ENCODE data around the gene INTS6. TPM values are rescaled to one million over a fixed set of nuclear protein-coding genes. Genes with fewer than 3 reads are reported as not detected.

Gene INTS6
- total and polyA plus RNA-seq, 4 donors, result 9.8 to 51.6 (median 25.2) TPM

DNA sequence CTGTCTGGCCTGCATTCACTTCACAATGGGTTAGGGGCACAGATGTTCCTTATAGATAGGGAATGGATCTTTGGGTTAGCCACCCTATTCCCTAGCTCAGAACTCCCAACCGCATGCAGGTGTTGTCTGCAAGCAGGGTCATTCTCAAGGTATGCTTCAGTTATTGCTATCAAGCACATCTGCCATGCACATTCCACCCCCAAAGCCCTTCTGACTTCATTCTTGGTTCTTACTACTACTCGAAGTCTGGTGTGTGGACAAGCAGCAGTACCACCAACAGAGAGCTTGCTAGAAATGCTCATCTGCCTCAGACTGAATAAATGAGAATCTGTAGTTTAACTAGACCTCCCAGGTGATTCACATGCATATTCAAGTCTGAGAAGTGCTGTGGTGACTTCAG lies 82.0 kb downstream of the INTS6 start:
- H3K27me3 ChIP-seq (ENCODE audit: control insufficient read depth in 1 of 2, insufficient read depth in 2 of 2, low read length in 1 of 2), result no peaks in the 10 kb centered on the region
- ATAC-seq (ENCODE audit: low FRiP score), result no peak
- no peak for DNase-seq
- WGBS, 2 donors, result 94 to 100% methylated on average over 2 of the region's 2 CpGs
- no peaks in the 10 kb centered on the region for H3K4me1 ChIP-seq (ENCODE audit: control insufficient read depth in 1 of 2, insufficient read depth in 2 of 2, low read length in 2 of 2)
- H3K9me3 ChIP-seq (ENCODE audit: control insufficient read depth, low read length), result no peaks in the 10 kb centered on the region
- intact Hi-C loops (cut with DNase I), result no loop called here
- no peak overlapping the region for H3K27ac ChIP-seq (ENCODE audit: low read depth in 1 of 2, low read length in 2 of 2)
- peaks cover 2 to 8% of the 10 kb centered on the region in 2 donors for H3K36me3 ChIP-seq (ENCODE audit: control insufficient read depth in 1 of 2, insufficient read depth in 2 of 2, low read length in 1 of 2)
- H3K4me3 ChIP-seq (ENCODE audit: low read length in 2 of 2), result no peak overlapping the region

DNA sequence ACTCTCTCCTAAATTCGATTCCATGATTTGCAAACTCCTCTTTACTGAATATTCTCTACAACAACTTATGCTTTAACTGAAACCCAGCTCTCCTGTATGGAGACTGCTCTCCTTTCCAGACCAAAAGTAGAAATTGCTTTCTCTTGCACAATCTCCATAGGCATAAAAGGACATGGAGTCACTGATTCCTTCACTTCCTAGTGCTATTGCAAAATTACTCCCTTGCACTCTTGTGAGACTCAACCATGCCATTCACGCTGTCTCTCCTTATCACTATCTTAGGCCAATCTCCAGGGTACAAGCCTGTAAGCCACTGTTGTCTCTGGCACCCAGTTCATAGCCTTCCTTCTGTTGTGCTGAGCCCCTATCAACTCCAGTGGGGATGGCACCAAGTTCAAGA lies 82.7 kb downstream of the INTS6 start:
- Histone ChIP-seq H3K36me3 (ENCODE audit: control insufficient read depth in 1 of 2, insufficient read depth in 2 of 2, low read length in 1 of 2) (peaks cover 2 to 8% of the 10 kb centered on the region in 2 donors), H3K4me3 (ENCODE audit: low read length in 2 of 2) (no peak overlapping the region), H3K4me1 (ENCODE audit: control insufficient read depth in 1 of 2, insufficient read depth in 2 of 2, low read length in 2 of 2) (no peaks in the 10 kb centered on the region), H3K9me3 (ENCODE audit: control insufficient read depth, low read length) (no peaks in the 10 kb centered on the region), H3K27ac (ENCODE audit: low read depth in 1 of 2, low read length in 2 of 2) (no peak overlapping the region), H3K27me3 (ENCODE audit: control insufficient read depth in 1 of 2, insufficient read depth in 2 of 2, low read length in 1 of 2) (no peaks in the 10 kb centered on the region)
- DNase-seq, result no peak
- ATAC-seq (ENCODE audit: low FRiP score), result peak; percentile 22
- intact Hi-C loops (cut with DNase I), result no loop called here
- 70 to 80% methylated on average over 2 of the region's 2 CpGs for WGBS, 2 donors

DNA sequence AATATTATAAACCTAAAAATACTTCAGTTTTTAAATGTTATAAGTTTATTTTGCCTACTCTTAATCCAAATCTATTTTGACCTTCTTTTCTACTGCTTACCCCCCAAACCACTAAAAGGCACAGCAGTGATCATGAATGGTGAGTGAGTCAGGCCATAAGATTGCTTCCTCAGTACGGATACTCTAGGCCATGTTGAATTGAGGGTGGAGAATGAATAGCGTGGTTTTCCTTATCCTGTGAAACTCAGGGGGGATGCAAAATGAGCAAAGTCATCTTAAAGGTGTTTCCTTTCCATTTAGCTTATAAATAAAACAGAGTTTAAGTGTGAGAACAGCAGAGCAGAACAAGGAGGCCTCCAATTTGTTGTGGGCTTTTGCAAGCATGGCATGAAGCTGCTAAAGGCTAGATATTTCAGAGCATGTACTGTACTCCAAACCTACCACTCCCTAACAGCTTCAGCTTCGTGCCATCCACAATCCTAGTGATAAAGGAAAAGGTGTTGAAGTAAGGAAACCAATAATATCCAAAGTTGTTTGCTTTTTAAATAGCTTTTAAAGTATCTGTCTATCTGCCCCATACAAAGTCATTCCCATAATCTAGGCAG lies 88.3 kb downstream of the INTS6 start:
- WGBS, 2 donors, result 85 to 88% methylated on average over 3 of the region's 3 CpGs
- no peaks in the 10 kb centered on the region for H3K4me1 ChIP-seq (ENCODE audit: control insufficient read depth in 1 of 2, insufficient read depth in 2 of 2, low read length in 2 of 2)

DNA sequence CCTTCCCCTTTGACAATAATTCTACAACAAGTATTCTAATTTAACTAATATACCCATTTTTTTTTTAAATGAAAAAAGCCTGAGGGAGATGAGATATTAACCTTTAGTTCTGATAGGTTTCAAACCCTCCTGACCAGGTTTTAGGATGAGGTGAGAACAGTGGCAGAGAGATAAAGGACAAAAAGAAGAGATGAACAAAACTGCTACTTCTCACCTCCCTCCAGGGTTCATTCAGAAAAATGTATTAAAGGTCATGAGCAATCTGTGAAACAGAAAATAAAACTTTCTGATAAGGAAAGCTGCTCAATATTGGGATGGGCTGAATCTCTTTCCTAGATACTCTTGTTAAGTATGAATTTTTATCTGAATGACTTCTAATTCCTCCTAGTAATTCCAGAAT lies 89.2 kb downstream of the INTS6 start:
- Histone ChIP-seq H3K9me3 (ENCODE audit: control insufficient read depth, low read length) (no peaks in the 10 kb centered on the region), H3K36me3 (ENCODE audit: control insufficient read depth in 1 of 2, insufficient read depth in 2 of 2, low read length in 1 of 2) (peaks cover 2% of the 10 kb centered on the region in 2 donors), H3K4me1 (ENCODE audit: control insufficient read depth in 1 of 2, insufficient read depth in 2 of 2, low read length in 2 of 2) (no peaks in the 10 kb centered on the region), H3K27me3 (ENCODE audit: control insufficient read depth in 1 of 2, insufficient read depth in 2 of 2, low read length in 1 of 2) (no peaks in the 10 kb centered on the region), H3K27ac (ENCODE audit: low read depth in 1 of 2, low read length in 2 of 2) (no peak overlapping the region), H3K4me3 (ENCODE audit: low read length in 2 of 2) (no peak overlapping the region)
- intact Hi-C loops (cut with DNase I), result no loop called here
- ATAC-seq (ENCODE audit: low FRiP score), result no peak
- no peak for DNase-seq

More for the DNA sequence above, 88.3 kb downstream of the INTS6 start:
- no peaks in the 10 kb centered on the region for H3K9me3 ChIP-seq (ENCODE audit: control insufficient read depth, low read length)
- no peak overlapping the region for H3K4me3 ChIP-seq (ENCODE audit: low read length in 2 of 2)
- H3K27ac ChIP-seq (ENCODE audit: low read depth in 1 of 2, low read length in 2 of 2), result no peak overlapping the region
- intact Hi-C loops (cut with DNase I), result no loop called here
- no peaks in the 10 kb centered on the region for H3K27me3 ChIP-seq (ENCODE audit: control insufficient read depth in 1 of 2, insufficient read depth in 2 of 2, low read length in 1 of 2)
- ATAC-seq (ENCODE audit: low FRiP score) (no peak), DNase-seq (no peak)
- H3K36me3 ChIP-seq (ENCODE audit: control insufficient read depth in 1 of 2, insufficient read depth in 2 of 2, low read length in 1 of 2), result peaks cover 2% of the 10 kb centered on the region in 2 donors

DNA sequence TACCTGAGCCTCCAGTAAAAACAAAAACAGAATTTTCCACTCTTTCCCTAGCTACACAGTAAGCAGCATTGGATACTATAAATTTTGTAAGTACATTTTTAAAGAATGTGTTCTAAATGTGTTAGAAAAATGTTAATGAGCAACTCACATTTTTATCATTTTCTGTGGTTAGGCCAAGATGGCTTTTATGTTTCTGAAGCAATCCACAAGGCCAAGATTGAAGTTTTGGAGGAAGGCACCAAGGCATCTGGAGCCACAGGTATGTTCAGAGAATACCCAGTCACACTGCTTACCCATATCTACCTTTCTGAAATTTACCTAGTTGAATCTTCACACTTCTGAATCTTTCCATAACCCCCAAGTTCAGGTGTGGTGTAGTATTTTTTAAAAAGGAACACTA lies 91.7 kb downstream of the INTS6 start:
- no peak overlapping the region for H3K4me3 ChIP-seq (ENCODE audit: low read length in 2 of 2)
- no peaks in the 10 kb centered on the region for H3K9me3 ChIP-seq (ENCODE audit: control insufficient read depth, low read length)
- H3K27ac ChIP-seq (ENCODE audit: low read depth in 1 of 2, low read length in 2 of 2), result no peak overlapping the region
- intact Hi-C loops (cut with DNase I), result no loop called here
- H3K4me1 ChIP-seq (ENCODE audit: control insufficient read depth in 1 of 2, insufficient read depth in 2 of 2, low read length in 2 of 2), result no peaks in the 10 kb centered on the region
- H3K27me3 ChIP-seq (ENCODE audit: control insufficient read depth in 1 of 2, insufficient read depth in 2 of 2, low read length in 1 of 2), result no peaks in the 10 kb centered on the region
- peaks cover 0 to 2% of the 10 kb centered on the region in 2 donors for H3K36me3 ChIP-seq (ENCODE audit: control insufficient read depth in 1 of 2, insufficient read depth in 2 of 2, low read length in 1 of 2)
- ATAC-seq (ENCODE audit: low FRiP score) (no peak), DNase-seq (no peak)

DNA sequence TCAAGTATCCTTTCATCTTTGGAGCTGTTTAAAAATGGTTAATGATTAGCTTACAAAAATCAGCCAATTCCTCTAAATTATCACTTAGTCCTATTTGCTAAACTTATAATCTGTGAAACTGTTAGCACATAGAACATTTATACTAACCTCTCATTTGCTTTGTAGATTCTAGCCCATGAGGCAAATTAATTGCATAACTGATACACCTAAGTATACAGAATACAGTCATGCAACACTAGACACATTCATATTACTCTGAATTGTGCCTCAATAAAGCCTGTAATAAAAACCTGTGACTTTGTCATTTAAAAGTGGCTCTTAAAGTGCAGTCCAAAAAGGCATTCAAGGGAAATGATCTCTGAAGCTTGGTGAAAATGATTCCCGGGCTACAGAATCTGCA lies 92.3 kb downstream of the INTS6 start:
- H3K4me3 ChIP-seq (ENCODE audit: low read length in 2 of 2), result no peak overlapping the region
- H3K36me3 ChIP-seq (ENCODE audit: control insufficient read depth in 1 of 2, insufficient read depth in 2 of 2, low read length in 1 of 2), result peaks cover 0 to 2% of the 10 kb centered on the region in 2 donors
- H3K9me3 ChIP-seq (ENCODE audit: control insufficient read depth, low read length), result no peaks in the 10 kb centered on the region
- ATAC-seq (ENCODE audit: low FRiP score), result no peak
- no peaks in the 10 kb centered on the region for H3K27me3 ChIP-seq (ENCODE audit: control insufficient read depth in 1 of 2, insufficient read depth in 2 of 2, low read length in 1 of 2)
- DNase-seq, result no peak
- 91 to 97% methylated on average over 1 of the region's 1 CpG for WGBS, 2 donors
- H3K4me1 ChIP-seq (ENCODE audit: control insufficient read depth in 1 of 2, insufficient read depth in 2 of 2, low read length in 2 of 2), result no peaks in the 10 kb centered on the region
- no peak overlapping the region for H3K27ac ChIP-seq (ENCODE audit: low read depth in 1 of 2, low read length in 2 of 2)
- intact Hi-C loops (cut with DNase I), result no loop called here

DNA sequence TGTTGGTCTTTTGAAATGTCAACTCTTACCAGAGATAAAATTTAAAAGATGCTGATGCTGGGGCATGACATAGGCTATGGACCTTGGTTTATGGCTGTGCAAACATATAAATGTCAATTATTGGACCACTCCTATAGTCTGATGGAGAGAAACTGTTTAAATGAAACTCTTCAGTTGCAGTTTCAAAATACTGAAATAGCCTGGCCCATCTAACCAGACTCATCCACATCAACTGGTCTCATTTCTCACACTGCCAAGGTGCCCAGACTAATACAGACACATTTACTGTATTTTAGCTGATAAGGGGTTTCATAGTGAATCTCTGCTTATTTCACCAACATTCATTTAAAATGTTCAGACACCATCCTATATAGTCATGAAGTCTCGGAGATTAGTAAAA lies 93.5 kb downstream of the INTS6 start:
- Histone ChIP-seq H3K4me3 (ENCODE audit: low read length in 2 of 2) (no peak overlapping the region), H3K36me3 (ENCODE audit: control insufficient read depth in 1 of 2, insufficient read depth in 2 of 2, low read length in 1 of 2) (peaks cover 0 to 2% of the 10 kb centered on the region in 2 donors), H3K27ac (ENCODE audit: low read depth in 1 of 2, low read length in 2 of 2) (no peak overlapping the region), H3K9me3 (ENCODE audit: control insufficient read depth, low read length) (no peaks in the 10 kb centered on the region), H3K4me1 (ENCODE audit: control insufficient read depth in 1 of 2, insufficient read depth in 2 of 2, low read length in 2 of 2) (no peaks in the 10 kb centered on the region), H3K27me3 (ENCODE audit: control insufficient read depth in 1 of 2, insufficient read depth in 2 of 2, low read length in 1 of 2) (no peaks in the 10 kb centered on the region)
- DNase-seq (no peak), ATAC-seq (ENCODE audit: low FRiP score) (no peak)
- intact Hi-C loops (cut with DNase I), result no loop called here
- WGBS, 2 donors, result 92 to 98% methylated on average over 1 of the region's 1 CpG

DNA sequence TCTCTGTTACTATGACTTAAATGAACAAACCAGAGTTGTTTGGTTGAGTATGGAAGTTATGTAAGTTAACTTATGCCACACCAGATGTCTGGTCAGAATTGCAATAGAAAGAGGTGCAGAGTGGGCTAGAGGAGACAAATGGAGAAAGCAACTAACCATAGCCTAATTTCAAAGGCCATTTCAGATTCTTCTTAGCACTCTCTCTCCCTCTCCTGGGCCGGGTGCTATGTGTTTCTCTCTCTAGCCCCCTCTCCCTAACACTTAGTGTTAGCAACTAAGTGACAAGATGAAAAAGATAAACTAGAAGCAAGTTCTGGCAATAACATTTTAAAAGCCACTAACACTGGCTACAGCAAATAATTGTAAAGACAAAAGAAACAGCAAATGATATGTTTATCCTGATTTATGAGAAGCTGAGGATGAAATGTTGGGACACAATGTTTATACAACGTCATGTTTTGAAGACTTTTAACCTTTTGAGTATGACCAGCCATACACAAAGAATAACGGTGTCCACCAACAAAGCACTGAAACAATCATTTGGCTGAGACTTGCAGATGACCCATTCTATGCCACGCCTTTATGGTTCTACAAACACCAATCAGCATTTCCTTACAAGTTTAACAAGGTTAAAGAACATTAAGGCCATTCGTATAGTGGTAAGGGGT lies 94.8 kb downstream of the INTS6 start:
- intact Hi-C loops (cut with DNase I), result no loop called here
- H3K4me3 ChIP-seq (ENCODE audit: low read length in 2 of 2), result no peak overlapping the region
- no peaks in the 10 kb centered on the region for H3K27me3 ChIP-seq (ENCODE audit: control insufficient read depth in 1 of 2, insufficient read depth in 2 of 2, low read length in 1 of 2)
- ATAC-seq (ENCODE audit: low FRiP score) (no peak), DNase-seq (no peak)
- H3K36me3 ChIP-seq (ENCODE audit: control insufficient read depth in 1 of 2, insufficient read depth in 2 of 2, low read length in 1 of 2), result peaks cover 0 to 2% of the 10 kb centered on the region in 2 donors
- H3K4me1 ChIP-seq (ENCODE audit: control insufficient read depth in 1 of 2, insufficient read depth in 2 of 2, low read length in 2 of 2), result no peaks in the 10 kb centered on the region
- H3K9me3 ChIP-seq (ENCODE audit: control insufficient read depth, low read length), result no peaks in the 10 kb centered on the region
- 73 to 77% methylated on average over 5 of the region's 5 CpGs for WGBS, 2 donors
- no peak overlapping the region for H3K27ac ChIP-seq (ENCODE audit: low read depth in 1 of 2, low read length in 2 of 2)

DNA sequence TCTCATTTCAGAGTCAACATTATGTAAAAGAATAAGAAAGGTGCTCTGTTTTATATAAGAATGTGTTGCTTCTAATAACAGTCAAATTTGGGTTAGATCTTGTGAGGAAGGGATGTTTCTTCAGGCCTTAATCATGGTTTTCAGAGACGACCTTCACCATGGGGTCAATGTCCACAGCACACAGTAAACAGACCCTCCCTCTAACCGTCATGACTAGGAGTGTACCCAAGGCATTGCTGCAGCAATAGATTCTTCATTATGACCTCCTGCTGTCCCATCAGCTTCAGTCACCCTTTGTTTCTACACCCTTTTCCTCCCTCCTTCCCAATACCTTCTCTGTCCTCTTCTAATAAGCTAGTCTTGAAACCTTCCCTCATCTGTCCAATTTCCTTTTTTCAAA lies 97.6 kb downstream of the INTS6 start:
- DNase-seq (no peak), ATAC-seq (ENCODE audit: low FRiP score) (no peak)
- intact Hi-C loops (cut with DNase I), result no loop called here
- H3K9me3 ChIP-seq (ENCODE audit: control insufficient read depth, low read length), result no peaks in the 10 kb centered on the region
- no peak overlapping the region for H3K4me3 ChIP-seq (ENCODE audit: low read length in 2 of 2)
- H3K36me3 ChIP-seq (ENCODE audit: control insufficient read depth in 1 of 2, insufficient read depth in 2 of 2, low read length in 1 of 2), result no peaks in the 10 kb centered on the region
- WGBS, 2 donors, result 66 to 69% methylated on average over 2 of the region's 2 CpGs
- no peaks in the 10 kb centered on the region for H3K27me3 ChIP-seq (ENCODE audit: control insufficient read depth in 1 of 2, insufficient read depth in 2 of 2, low read length in 1 of 2)
- H3K27ac ChIP-seq (ENCODE audit: low read depth in 1 of 2, low read length in 2 of 2), result no peak overlapping the region
- H3K4me1 ChIP-seq (ENCODE audit: control insufficient read depth in 1 of 2, insufficient read depth in 2 of 2, low read length in 2 of 2), result no peaks in the 10 kb centered on the region

Measured in aorta (tissue), 5 donors.